ENCODE data around the gene VSIG4. TPM values are rescaled to one million over a fixed set of nuclear protein-coding genes. Genes with fewer than 3 reads are reported as not detected.

Gene VSIG4
- total RNA-seq, 4 donors from 2014 or later, result 8.7 to 20.4 (median 14.7) TPM

GRCh38 chrX:66000628-66001272 is 39.1 kb downstream of the VSIG4 start:
- 51% methylated on average over 3 of the region's 3 CpGs for WGBS
- H3K4me3 ChIP-seq, result no peak overlapping the region
- TF ChIP-seq POLR2AphosphoS5 (IDR thresholded peaks at IDR 0.05), result no peak
- no peak for TF ChIP-seq POLR2A (IDR thresholded peaks at IDR 0.05)
- no peak for TF ChIP-seq EP300 (IDR thresholded peaks at IDR 0.05)
- TF ChIP-seq CTCF (IDR thresholded peaks at IDR 0.05), result no peak
- no peak overlapping the region for H3K27ac ChIP-seq
- no peaks in the 10 kb centered on the region for H3K9me3 ChIP-seq
- H3K4me1 ChIP-seq, result no peaks in the 10 kb centered on the region
- H3K27me3 ChIP-seq, result no peaks in the 10 kb centered on the region
- H3K36me3 ChIP-seq, result no peaks in the 10 kb centered on the region
- DNase-seq (ENCODE audit: low spot score in 2 of 2), result no peak

GRCh38 chrX:66000178-66000577 is 39.7 kb downstream of the VSIG4 start:
- Histone ChIP-seq H3K36me3 (no peaks in the 10 kb centered on the region), H3K27ac (no peak overlapping the region), H3K4me3 (no peak overlapping the region), H3K9me3 (no peaks in the 10 kb centered on the region), H3K27me3 (no peaks in the 10 kb centered on the region), H3K4me1 (no peaks in the 10 kb centered on the region)
- TF ChIP-seq POLR2A (IDR thresholded peaks at IDR 0.05) (no peak), POLR2AphosphoS5 (IDR thresholded peaks at IDR 0.05) (no peak), CTCF (IDR thresholded peaks at IDR 0.05) (no peak), EP300 (IDR thresholded peaks at IDR 0.05) (no peak)
- no peak for DNase-seq (ENCODE audit: low spot score in 2 of 2)
- WGBS, result 38% methylated on average over 1 of the region's 1 CpG

GRCh38 chrX:65999563-66000148 is 40.2 kb downstream of the VSIG4 start:
- Histone ChIP-seq H3K4me3 (no peak overlapping the region), H3K36me3 (no peaks in the 10 kb centered on the region), H3K27ac (no peak overlapping the region), H3K27me3 (no peaks in the 10 kb centered on the region), H3K4me1 (no peaks in the 10 kb centered on the region), H3K9me3 (no peaks in the 10 kb centered on the region)
- DNase-seq (ENCODE audit: low spot score in 2 of 2), result no peak
- WGBS, result 84% methylated on average over 1 of the region's 1 CpG
- no peak for TF ChIP-seq POLR2A (IDR thresholded peaks at IDR 0.05)
- TF ChIP-seq EP300 (IDR thresholded peaks at IDR 0.05), result no peak
- TF ChIP-seq POLR2AphosphoS5 (IDR thresholded peaks at IDR 0.05), result no peak
- no peak for TF ChIP-seq CTCF (IDR thresholded peaks at IDR 0.05)

- 71% methylated on average over 3 of the region's 3 CpGs for WGBS
- TF ChIP-seq POLR2A (IDR thresholded peaks at IDR 0.05), result no peak
- TF ChIP-seq EP300 (IDR thresholded peaks at IDR 0.05), result no peak
- no peak for TF ChIP-seq POLR2AphosphoS5 (IDR thresholded peaks at IDR 0.05)
- TF ChIP-seq CTCF (IDR thresholded peaks at IDR 0.05), result no peak
- Histone ChIP-seq H3K4me1 (no peaks in the 10 kb centered on the region), H3K4me3 (no peak overlapping the region), H3K27ac (no peak overlapping the region), H3K27me3 (no peaks in the 10 kb centered on the region), H3K36me3 (no peaks in the 10 kb centered on the region), H3K9me3 (no peaks in the 10 kb centered on the region)
- no peak for DNase-seq (ENCODE audit: low spot score in 2 of 2)
Measured at GRCh38 chrX:65999029-65999562, 40.8 kb downstream of the VSIG4 start.

DNA sequence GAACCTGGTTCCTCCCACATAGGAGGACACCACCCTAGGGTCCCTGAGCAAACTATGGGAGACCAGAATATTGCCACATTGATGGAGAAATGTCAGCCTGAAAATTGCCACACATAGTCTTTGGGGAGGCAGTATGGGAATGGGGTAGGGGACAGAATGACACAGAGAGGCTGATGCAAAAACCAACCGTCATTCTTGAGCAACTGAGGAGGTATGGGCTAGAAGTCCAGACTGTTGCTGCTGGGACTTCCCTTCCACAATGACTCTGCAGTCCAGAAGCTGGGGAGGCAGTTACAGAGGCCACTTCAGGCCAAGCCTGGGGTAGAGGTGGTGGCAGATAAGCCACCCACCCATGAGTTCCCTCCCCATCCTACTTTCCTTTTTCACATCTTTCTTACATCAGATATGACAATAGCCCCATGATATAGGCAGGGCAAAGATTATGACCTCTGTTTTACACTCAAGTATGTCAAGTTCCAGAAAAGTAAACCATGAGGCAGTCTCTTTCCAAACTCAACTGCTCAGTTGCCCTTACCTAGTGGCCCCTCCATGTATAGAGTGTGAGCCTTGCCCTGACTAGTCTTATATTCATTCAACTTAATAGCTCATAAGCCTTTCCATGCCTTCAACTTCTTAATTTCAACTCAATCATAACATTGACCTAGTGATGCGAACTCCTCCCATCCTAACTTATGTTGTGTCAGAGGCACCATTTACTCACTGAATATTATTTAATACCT is 41.7 kb downstream of the VSIG4 start:
- no peaks in the 10 kb centered on the region for H3K27me3 ChIP-seq
- 55% methylated on average over 2 of the region's 2 CpGs for WGBS
- no peak for TF ChIP-seq POLR2AphosphoS5 (IDR thresholded peaks at IDR 0.05)
- no peak for TF ChIP-seq EP300 (IDR thresholded peaks at IDR 0.05)
- no peak for TF ChIP-seq CTCF (IDR thresholded peaks at IDR 0.05)
- no peak for TF ChIP-seq POLR2A (IDR thresholded peaks at IDR 0.05)
- H3K9me3 ChIP-seq, result no peaks in the 10 kb centered on the region
- H3K27ac ChIP-seq, result no peak overlapping the region
- no peak overlapping the region for H3K4me3 ChIP-seq
- no peaks in the 10 kb centered on the region for H3K36me3 ChIP-seq
- DNase-seq (ENCODE audit: low spot score in 2 of 2), result no peak
- no peaks in the 10 kb centered on the region for H3K4me1 ChIP-seq
